NB4 (cell line): Measurements from ENCODE around the gene OSBPL10.
"Not testable (repeated sequence)": the region's sequence is repeated elsewhere in the genome, so short reads cannot be mapped to it uniquely, and the experiment has no call there.

Source experiments
- DNase-seq: peaks from one replicate; pipeline ENCODE4 v3.0.0; 2010; ENCODE audit warnings: low read depth
- H3K4me3 ChIP-seq: one replicate; pipeline ENCODE4 v1.5.1; 2011; ENCODE audit warnings: mild to moderate bottlenecking, low read depth, low read length, moderate library complexity
- MYC ChIP-seq: IDR thresholded peaks from 2 replicates; pipeline ENCODE4 v1.6.1; 2011; ENCODE audit warnings: low read depth, low read length
- POLR2A ChIP-seq: IDR thresholded peaks from 2 replicates; pipeline ENCODE4 v1.6.1; 2011; ENCODE audit warnings: mild to moderate bottlenecking; ENCODE audit not compliant: insufficient read length; ENCODE audit errors: extremely low read depth
- TF ChIP-seq, protein P1 (sequence below): IDR thresholded peaks from 2 replicates; pipeline ENCODE4 v1.6.1; 2011; ENCODE audit warnings: low read depth, low read length
- TF ChIP-seq, protein P2 (sequence below): IDR thresholded peaks from one replicate; pipeline ENCODE4 v1.5.1; 2012; ENCODE audit warnings: low read depth, low read length

Gene OSBPL10

DNA sequence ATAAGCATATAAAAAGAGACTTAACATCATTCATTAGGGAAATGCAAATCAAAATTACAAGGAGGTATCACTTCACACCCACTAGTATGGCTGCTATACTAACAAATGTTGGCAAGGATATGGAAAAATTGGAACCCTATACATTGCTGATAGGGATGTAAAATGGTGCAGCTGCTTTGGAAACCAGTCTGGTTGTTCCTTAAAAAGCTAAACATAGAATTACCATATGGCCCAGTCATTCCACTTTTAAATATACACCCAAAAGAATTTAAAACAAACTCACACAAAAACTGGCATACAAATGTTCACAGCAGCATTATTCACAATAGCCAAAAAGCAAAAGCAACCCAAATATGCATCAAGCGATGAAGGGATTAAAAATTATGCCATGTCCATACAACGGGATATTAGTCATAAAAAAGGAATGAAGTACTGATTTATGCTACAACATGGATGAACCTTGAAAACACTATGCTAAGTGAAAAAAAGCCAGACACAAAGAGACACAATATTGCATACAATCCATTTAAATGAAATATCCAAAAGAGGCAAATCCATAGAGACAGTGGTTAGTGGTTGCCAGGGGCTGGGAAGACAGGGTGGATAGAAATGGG is 118.3 kb downstream of the OSBPL10 start:
- TF ChIP-seq, protein P1, sequence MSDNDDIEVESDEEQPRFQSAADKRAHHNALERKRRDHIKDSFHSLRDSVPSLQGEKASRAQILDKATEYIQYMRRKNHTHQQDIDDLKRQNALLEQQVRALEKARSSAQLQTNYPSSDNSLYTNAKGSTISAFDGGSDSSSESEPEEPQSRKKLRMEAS = no peak
- TF ChIP-seq POLR2A (no peak), MYC (no peak)
- TF ChIP-seq, protein P2, sequence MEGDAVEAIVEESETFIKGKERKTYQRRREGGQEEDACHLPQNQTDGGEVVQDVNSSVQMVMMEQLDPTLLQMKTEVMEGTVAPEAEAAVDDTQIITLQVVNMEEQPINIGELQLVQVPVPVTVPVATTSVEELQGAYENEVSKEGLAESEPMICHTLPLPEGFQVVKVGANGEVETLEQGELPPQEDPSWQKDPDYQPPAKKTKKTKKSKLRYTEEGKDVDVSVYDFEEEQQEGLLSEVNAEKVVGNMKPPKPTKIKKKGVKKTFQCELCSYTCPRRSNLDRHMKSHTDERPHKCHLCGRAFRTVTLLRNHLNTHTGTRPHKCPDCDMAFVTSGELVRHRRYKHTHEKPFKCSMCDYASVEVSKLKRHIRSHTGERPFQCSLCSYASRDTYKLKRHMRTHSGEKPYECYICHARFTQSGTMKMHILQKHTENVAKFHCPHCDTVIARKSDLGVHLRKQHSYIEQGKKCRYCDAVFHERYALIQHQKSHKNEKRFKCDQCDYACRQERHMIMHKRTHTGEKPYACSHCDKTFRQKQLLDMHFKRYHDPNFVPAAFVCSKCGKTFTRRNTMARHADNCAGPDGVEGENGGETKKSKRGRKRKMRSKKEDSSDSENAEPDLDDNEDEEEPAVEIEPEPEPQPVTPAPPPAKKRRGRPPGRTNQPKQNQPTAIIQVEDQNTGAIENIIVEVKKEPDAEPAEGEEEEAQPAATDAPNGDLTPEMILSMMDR = no peak
- H3K4me3 ChIP-seq = no peak overlapping the region
- DNase-seq = no peak

DNA sequence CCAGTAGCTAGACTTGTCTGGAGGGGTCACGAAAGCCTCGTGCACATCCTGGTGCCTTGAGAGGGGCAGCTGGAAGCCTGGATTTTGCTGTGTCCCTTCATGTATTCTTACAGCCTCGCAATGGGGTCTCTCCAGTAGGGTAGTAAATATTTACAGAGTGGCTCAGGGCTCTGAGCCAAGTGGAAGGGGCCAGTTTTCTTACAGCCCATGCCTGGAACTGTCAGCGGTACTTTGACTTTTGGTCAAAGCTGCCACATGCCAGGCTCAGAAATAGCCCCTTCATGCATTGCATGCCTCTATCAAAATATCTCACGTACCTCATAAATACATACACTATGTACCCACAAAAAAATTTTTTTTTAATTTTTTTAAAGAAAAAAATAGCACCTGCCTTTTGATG is 119.2 kb downstream of the OSBPL10 start:
- H3K4me3 ChIP-seq = no peak overlapping the region
- TF ChIP-seq, protein P1 = no peak
- TF ChIP-seq MYC = no peak
- TF ChIP-seq, protein P2 = no peak
- no peak for TF ChIP-seq POLR2A
- DNase-seq = no peak

DNA sequence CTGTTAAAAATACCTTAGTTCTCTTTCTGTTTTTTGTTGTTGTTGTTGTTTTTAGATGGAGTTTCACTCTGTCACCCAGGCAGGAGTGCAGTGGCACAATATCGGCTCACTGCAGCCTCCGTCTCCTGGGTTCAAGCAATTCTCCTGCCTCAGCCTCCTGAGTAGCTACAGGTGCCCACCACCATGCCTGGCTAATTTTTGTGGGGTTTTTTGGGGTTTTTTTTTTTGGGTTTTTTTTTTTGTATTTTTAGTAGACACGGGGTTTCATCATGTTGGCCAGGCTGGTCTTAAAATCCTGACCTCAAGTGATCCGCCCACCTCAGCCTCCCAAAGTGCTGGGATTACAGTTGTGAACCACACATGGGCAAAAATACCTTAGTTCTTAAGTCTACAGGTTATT is 120.4 kb downstream of the OSBPL10 start:
- H3K4me3 ChIP-seq, DNase-seq: not testable (repeated sequence)

DNA sequence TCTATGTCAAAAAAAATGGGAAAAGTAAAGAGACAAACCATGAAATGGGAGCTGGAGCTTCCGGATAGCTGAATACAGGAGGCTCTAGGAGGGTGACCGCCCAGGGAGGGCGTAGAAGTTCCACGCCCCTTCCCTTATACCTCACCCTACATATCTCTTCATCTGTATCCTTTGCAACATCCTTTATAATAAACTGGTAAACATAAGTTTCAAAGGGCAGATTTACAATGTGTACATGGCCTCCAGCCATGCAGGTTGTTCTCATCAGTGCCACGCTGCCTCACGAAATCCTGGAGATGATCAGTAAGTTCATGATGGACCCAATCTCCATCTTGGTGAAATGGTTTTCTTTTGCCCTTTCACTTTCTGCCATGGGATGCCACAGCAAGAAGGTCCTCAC is 121.8 kb downstream of the OSBPL10 start:
- no peak for TF ChIP-seq MYC
- TF ChIP-seq, protein P2 = no peak
- TF ChIP-seq POLR2A = no peak
- TF ChIP-seq, protein P1 = no peak
- no peak for DNase-seq
- no peak overlapping the region for H3K4me3 ChIP-seq

DNA sequence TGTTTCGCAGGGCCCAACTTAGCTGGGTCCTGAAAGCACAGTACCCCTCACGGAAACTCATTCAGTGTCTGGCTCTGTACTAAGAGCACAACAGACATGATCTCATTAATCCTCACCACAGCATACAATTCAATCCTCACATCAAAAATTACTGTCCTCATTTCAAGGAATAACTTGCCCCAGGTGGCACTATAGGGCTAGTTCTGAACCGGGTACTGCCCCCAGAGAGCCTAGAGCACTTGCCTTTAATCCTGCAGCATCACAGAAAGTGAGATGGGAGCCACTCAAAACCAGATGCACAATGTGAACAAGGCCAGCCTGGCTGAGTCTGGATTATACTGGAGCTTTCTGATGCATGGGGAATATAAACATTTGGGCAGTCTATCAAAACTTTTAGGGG is 122.6 kb downstream of the OSBPL10 start:
- DNase-seq = peak; percentile 5
- TF ChIP-seq, protein P1 = no peak
- TF ChIP-seq MYC (no peak), POLR2A (no peak)
- TF ChIP-seq, protein P2 = no peak
- no peak overlapping the region for H3K4me3 ChIP-seq

DNA sequence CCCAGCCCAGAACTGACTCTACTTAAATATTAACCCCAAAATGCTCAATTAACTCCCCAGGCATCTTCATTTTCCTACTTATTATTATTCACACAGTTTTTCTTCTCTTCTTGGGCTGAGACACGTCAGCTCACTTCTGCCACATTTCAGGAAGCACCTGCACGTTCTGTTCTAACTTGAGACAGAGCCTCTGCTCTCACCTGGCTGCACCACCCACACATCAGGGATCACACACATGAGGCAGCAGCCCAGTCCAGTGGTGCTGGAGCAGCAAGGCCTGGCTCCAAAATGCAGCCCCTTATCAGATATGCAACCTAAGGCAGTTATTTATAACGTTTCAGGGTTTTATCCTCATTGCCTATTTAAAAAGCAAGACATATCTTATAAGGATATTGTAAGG is 127.5 kb downstream of the OSBPL10 start:
- DNase-seq = no peak
- TF ChIP-seq POLR2A = no peak
- no peak overlapping the region for H3K4me3 ChIP-seq

DNA sequence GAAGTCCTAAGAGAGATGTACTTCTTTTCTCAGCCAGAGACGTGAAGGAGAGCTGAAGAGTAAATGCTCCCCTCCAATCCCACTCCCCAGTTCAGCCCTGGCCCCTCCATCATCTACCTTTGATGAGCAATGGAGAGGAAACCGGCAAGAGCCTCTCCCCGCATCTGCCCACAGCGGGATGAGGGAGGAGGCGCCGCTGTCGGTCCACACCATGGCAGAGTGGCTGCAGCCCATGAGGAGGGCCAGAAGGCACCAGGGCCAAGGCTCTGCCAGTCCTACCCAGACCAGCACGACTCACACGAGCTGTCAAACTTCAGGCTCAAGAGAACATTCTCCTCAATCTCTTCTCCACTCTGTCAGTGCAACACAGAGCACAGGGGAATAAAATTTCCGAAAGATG is 129.8 kb downstream of the OSBPL10 start:
- no peak overlapping the region for H3K4me3 ChIP-seq
- TF ChIP-seq, protein P1 = no peak
- no peak for DNase-seq
